Stimulated activated CD4-positive, alpha-beta T cell treated with anti-CD3 and anti-CD28 coated beads, Interleukin-2, amount 100 ng/mL, for 24 hours (primary cell): Measurements from ENCODE around the gene KDM4B.
"Not testable (repeated sequence)": the region's sequence is repeated elsewhere in the genome, so short reads cannot be mapped to it uniquely, and the experiment has no call there.

ENCODE experiments used
- DNase-seq, 2 donors: peaks; one replicate each; pipeline ENCODE4 v3.0.0-alpha.2; 2020

The KDM4B gene

DNA sequence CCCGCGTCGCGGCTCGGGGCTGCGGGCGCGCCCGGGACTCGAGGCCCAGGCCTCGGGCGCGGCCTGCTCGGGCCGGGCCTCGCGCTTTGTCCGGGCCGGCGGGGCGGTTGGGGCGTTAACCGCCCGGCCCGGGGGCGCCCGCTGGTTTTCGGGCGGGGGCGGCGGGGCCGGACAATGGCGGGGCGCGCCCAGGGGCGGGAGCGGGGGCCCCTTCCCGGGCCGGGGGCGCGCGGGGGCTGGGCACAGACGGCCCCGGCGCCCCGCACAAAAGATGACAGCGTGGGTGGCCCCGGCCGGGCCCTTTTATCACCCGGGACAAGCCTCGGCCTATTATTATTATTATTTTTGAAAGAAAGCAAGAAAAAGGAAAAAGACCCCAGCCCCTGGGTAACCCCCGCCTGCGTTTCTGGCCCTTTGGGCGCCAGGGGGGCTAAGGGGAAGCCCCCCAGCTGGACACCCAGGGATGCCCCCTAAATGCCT lies 419 bp downstream of the KDM4B start:
- DNase-seq, result no peak

DNA sequence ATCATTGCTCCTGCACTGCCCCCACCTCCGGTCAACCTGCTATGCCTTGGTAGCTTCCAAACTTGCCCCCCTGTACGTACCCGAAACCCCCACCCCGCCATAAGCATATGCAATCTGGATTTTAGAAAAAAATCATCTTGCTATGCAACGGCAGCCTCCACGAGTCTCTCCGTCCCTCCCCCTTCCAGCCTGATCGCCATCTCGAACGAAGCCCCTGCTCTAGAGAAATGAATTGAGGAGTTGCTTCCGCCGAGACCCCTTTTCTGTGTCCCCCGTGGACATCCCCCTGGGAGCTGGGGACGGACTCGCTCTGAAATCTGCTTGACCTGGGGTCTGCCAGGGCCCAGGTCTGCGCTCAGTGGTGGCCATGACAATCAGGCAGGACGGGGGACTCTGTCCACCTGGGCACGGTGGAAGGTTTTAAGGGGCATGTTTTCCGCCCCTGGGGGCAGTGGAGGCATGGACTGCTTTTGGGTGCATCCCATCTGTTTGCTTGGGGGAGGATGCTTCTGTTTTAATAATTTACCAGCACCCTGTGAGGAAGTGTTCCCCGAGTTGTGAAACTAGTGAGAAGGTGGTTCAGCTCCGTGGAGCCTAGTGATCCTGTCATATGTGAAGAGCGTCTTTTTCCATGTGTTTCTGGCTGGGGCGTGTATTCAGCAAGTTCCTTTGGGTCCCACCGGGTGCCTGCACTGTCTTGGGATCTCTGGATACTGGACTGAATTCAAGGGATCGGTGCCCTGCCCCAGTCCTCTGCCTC lies 1.0 kb downstream of the KDM4B start:
- DNase-seq, result peak in 1 of 2 donors; percentile 14

DNA sequence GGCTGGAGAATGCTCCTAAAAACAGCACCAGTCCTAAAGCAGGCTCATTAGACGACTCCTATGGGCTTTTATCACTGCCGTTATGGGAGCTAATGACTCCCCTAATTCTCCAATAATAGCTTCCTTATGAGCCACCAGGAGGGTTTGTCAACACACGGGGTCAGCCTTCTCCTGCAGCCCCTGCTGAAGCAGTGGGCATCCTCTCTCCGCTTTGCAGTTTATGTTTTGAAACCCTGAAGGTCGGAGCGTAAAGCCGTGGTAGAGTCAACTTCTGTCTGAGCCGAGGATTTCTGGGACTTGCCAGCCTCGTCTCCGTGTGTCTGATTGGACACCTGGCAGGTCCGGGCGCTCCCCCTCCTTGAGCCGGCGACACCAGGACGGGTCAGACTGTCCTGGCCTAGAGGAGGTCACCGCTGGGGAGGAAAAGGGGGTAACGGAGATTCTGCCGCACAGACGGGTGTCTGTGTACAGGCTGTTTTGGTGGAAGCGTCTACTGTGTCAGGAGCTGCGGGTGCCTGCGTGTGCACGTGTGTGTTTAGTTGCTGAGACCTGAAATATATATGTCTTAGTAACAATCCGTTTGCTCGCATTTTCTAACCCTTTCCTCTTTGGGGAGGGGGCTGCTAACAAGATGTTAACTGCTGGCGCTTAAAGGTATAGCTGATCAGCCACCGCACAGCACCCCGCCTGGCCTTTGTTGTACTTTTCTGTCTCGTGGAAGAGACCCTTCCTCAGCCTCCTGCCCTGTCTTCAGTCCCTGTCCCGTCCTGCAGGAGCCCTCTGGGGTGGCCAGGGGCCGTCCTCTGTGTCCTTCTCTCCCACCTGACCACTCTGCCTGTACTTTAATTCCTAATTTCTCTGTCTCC lies 1.9 kb downstream of the KDM4B start:
- peak in 1 of 2 donors; percentile 14 for DNase-seq

DNA sequence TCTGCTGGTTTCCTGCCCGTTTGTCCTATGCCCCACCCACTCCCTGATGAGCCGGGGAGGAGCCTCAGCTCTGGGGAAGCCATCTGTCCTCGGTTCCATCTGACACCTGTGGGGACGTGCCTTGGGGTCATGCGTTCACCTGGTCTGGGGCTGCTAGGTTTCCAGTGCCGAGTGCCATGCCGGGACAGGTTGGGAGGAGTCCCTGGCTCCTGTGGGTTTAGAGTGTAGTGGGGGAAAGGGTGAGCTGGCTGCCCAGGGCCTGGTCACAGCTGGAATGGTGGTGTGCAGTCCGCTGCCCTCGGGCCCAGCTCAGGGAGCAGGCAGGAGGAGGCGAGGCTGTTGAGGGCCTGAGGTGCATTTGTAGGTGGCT lies 2.5 kb downstream of the KDM4B start:
- peak in 1 of 2 donors; percentile 50 for DNase-seq

DNA sequence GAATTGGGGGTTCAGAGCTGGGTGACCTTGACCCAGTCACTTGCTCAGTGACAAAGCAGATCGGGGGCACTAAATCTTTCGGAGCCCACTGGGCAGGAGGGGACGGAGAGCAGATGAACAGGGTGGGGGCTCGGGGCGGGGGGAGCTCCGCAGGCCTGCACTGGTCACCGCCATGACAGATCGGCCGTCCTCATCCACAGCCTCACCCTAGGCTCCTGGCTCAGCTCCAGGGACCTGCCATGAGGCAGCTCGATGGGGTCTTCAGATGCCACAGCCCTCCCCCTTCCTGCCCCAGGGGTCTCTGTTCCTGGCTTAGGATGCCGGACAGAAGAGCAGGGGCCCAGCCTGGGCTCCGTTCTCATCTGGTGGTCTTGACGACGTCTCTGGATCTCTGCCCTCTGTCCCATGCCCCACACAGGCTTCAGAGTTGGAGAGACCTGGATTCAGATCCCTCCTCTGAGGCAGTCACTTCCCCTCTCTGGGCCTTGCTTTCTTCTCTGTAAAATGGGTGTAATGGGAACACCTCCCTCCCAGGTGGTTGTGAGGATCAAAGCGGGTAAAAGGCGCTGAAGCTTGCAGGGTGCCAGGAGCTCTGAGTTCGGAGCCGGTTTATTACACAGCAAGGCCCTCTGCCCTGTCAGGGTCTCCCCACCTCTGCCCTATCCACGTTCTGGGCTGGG lies 3.0 kb downstream of the KDM4B start:
- no peak for DNase-seq

DNA sequence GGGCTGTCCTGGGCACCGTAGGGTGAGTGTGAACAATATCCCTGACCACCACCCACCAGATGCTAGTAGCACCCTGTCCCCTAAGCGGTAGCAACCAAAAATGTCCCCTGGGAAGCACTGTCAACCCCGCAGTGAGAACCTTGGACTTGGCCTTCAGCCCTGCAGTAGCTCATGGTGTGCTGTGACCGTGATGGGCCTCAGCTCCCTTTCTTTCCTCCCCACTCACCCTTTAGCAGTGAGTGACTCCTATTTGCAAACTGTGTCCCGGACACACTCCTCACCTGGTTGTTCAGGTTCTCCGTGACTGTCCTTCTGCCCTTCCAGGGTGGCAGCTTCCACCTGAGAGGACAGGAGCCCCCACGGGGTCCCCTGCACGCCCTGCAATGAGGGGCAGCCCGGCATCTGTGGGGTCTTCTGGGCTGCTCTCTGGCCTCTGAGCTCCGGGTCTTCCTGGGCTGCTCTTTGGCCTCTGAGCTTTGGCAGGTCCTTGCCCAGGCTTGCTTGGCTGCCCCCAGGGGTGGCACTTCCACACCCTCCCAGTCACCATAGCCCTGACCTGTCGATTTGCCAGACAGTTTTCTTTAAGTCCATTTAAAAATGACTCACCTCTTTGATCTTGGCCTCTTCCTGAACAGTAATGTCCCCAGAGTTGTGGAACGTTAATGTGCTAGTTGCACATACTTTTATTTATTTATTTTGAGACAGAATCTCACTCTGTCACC lies 3.8 kb downstream of the KDM4B start:
- DNase-seq, result no peak

DNA sequence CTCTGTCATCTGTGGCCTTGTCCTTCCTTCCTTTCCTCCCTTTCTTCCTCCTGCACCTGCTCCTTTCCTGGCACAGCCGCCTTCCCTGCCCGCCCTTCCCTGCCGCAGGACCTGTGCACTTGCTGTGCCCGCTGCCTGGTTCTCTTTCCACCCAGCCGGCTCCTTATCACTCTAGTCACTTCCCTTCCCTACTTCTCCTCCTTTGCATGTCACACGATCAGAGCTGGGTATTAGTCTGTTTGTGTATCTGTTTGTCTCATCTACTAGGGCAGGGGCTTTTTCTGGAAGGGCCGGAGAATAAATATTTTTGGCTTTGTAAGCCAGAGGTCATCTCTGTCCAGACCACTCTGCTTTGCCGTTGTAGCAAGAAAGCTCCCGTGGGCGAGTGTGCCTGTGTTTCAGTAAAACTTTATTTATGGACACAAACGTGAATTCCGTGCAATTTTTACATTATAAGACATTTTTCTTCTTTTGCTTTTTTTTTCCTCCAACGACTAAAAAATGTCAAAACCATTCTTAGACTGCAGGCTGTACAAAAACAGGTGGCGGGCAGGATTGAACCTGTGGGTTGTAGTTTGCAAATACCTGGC lies 6.1 kb downstream of the KDM4B start:
- no peak for DNase-seq

DNA sequence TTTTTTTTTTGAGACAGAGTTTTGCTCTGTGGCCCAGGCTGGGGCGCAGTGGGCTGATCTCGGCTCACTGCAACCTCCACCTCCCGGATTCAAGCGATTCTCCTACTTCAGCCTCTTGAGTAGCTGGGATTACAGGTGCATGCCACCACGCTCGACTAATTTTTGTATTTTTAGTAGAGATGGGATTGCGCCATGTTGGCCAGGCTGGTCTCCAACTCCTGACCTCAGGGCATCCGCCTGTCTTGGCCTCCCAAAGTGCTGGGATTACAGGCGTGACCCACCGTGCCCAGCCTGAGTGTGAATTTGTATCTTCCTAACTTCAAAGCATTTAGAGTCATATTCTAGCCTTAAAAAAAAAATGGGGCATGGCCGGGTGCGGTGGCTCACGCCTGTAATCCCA lies 6.7 kb downstream of the KDM4B start:
- not testable (repeated sequence) for DNase-seq

DNA sequence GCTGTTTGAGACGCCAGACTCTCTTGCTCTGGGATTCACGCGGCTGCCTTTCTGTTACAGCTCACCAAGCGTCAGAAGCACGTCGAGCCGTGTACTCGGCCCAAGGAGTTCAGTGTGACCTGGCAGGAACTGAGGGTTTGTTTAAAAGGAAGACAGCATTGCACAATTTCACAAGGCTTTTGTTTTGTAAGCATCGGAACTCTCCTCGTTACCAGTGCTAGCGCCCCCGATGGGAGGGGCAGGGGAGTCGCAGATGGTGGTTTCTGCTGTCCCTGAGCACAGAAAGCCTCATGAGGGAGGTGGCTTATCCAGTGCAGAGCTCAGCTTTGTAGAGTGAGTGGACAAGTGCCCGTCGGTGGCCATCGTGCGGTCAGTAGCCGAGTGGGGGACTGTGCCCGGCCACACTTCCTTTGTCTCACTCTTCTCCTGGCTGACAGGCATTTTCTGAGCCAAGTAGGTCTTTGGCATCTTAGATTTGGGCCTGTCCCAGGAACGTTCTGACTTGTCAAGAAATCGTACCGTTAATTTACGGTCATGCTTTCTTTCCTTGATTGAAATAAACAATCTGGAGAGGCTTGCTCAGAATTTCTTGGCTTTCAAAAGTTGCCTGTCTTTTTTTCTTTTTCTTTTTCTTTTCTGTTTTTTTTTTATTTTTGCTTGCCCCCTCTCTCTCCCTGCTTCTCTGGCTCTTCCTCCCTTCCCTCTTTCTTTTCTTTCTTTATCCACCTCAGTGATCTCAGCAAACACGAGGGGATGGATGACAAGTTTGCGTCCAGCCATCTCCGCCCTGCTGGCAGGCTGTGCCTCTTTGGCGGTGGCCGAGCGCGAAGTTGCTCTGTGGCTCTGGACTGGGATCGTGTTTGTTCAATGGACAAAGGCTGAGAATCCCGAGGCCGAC lies 7.7 kb downstream of the KDM4B start:
- no peak for DNase-seq

DNA sequence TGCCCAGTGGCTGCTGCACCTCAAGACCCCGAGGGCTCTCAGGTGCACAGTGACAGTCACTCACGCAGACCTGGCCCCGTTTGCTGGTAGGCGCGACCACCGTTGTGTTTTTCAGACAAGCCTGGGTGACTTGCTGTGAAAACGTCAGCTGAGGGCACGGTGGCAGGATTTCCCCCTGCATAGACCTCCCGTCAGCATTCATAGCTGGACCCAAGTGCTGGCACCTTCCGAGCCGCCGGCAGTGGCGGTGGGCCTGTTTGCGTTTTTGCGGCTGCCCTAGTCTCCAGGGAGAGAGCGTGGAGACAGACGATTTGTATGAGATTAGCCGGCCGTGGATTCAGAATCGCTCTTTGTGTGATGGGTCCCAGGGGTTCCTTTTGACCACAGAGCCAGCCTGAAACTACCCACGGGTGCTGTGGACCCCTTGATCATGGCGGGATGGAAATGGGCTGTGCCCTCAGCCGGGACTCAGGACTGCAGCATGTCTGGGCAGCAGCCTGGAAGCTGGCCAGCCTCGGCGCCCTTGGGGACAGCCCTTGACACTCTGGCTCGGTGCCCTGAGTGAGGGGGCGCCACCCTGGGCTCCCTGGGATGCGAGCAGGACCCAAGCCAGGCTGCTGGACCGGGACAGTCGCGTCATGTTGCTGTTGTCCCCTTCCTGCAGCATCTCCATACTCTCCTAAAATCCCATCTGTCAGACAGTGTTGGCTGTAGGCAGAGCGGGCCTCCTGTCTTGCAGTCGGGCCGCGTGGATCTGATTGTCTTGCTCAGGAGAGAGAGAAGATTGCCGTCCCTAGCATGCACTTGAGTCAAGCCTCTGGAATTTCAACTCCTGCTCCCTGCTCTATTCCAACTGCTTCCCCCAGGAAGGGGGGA lies 8.6 kb downstream of the KDM4B start:
- no peak for DNase-seq

DNA sequence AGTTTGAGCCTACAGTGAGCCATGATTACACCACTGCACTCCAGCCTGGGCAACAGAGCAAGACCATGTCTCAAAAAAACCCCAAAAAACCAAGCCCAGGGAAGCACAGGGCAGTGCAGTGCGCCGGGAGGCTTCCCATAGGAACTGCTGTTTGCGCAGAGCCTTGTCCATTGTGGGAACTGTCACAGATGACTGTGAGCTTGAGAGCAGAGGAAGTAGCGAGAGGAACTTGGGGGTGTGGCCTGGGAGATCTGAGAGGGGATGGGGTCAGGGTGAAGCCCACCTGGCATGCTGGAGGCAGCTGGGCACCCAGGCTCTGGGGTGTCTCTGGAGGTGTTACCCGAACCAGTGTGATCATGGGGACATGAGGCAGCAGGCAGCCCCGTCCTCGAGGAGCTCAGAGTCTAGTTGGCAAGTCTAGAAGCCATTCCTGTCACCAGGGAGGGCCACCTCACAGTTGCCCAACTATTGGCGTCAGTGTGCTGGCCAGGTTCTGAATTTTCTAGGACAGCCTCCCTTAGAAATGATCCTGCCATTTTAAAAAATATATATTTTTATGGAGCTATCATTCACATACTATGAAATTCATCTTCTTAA lies 10.4 kb downstream of the KDM4B start:
- DNase-seq, result no peak

DNA sequence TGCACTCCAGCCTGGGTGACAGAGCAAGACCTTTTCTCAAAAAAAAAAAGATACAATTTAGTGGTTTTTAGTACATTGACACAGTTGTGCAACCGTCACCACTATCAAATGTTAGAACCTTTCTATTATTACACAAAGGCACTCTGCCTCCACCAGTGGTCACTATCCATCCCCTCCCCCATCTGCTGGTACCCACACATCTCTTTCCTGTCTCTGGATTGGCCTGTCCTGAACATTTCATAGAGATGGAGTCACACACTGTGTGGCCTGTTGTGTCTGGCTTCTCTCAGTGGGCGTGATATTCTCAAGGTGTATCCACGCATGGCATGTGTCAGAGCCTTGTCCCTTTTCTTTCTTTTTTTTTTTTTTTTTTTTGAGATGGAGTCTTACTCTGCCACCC lies 11.2 kb downstream of the KDM4B start:
- no peak for DNase-seq

DNA sequence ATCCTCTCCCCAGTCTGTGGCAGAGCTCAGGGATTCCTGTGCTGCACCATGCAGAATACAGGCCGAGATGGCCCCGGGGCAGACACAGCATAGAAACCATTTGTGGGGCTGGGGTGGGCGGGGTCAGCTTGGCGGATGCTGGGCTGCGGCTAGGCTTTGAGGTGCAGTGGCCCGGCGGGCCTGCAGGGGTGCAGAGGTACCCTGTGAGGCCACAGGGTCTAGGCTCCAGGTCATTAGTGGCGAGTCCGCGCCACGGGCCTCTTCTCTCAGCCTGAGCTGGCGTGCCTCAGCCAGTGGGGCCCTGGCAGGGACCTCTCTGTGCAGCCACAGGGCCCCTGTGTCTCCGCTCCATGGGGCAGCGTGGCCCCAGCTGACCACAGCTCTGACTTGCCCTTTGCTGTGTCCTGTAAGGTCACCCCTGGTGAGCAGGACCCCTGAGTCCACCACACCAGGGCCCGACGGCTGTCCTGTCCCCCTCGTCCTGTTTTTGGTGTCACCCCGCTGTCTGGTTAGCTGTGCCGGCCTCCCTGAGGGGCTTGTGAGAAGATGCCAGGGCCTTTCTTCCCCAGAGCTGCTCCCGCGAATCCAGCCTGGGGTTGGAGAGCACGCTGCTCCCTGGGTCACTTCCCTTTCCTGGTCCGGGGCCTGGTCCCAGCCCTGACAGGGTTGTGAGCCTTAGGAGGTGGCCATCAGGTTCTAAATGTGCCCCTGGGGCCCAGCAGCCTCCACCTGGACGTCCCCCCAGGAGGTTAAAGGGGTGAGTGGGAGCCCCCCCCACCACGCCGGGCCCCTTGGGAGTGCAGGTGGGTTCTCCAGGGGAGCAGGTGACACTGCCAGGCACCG lies 12.1 kb downstream of the KDM4B start:
- no peak for DNase-seq

DNA sequence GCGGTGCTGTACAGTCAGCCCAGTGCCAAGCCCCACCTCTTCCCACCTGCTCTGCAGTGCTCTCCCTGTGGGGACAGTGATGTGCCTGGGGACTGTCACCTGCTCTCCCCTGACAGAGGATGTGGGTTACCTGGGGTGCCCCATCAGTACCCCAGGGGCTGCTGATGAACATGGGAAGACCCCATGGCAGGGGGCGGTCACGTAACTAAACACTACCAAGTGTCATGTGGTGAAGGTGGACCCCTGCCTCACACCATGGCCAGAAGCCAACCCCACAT lies 12.7 kb downstream of the KDM4B start:
- no peak for DNase-seq

DNA sequence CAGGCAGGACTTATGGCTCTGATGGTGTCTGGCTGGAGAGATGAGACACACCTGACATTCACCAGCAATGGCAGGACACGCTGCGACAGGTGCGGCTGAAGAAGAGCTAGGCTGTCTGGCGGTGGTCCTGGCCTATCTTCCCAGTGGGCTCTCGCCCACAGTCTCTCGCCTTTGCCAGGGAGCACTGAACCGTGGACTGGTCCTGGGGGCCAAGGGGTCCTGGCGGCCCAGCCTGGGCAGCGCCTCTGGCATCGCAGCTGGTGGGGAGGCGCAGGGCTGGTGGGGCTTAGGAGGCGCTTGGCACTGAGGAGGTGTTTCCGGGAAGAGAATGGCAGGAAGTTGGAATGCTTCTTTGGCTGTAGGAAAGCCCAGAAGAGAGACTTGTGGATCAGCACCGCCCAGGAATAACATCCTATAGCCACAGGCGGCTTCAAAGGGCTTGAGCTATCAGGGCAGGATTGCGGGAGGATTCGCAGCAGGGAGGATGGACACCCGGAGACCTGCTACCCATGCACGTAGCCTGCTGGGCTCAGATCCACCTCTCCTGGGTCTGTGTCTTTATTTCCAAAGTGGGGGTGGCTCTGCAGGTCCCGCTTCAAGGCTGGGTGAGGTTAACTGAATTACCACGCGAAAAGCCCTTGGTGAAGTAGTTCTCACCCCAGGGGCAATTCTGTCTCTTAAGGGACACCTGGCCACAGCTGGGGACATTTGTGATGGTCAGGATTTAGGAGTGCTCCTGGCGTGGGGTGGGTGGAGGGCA lies 14.6 kb downstream of the KDM4B start:
- no peak for DNase-seq

DNA sequence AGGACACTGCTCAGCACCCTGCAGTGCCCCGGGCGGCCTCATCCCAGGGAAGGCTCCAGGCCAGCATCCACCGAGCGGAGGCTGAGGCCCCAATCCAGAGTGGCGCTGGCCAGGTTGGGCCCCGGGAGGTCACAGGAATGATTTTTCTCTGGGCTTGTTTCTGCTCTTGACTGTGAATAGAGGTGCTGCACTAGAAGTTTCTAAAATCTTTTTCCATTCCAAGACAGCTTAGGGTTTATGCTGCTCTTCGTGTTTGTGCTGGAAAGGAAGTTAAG lies 15.1 kb downstream of the KDM4B start:
- no peak for DNase-seq

DNA sequence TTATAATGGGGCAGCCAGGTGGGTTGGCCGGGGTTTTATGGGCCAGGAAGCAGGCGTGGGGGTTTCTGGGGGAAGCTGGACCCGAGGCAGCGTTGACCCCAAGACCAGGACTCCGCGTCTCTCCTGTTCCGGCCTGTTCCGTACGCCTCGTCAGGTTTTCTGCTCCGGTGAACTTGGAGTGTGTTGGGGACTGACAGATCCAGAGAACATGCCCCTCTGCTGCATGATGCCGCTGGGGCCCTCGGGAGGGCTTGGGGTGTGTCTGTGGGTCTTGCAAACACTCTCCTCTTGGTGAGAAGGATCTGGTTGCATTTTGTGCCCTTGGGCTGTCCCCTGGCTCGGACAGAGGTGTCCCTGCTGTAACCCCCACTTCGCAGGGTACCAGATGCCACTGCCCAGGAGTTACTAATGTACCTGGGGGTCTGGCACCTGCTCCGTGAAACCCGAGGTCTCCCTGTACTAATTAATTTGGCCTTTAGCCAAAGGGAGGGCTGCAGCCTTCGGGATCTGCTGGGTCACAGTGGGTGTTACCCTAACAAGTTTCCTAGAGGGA lies 15.6 kb downstream of the KDM4B start:
- no peak for DNase-seq

DNA sequence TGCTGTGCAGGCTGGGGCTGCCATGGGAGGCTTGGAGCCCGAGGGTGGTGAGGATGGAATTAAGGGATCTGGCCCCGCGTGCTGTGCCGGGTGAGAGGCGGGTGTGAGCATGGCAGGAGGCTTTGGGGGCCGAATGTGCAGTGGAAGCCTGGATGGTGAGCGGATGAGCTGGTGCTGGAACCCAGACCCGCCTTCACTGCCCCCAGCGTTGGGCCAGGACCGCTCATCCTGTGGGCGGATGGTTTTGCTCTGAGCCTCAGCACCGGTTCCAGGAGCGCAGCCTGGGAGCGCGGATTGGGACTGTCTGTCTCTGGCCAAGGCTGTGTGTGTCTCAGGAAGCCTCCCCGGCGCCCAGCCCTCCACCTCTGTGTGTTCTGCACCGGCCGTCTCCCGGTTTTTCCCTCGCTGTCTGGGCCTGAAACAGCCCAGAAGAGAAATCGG lies 16.7 kb downstream of the KDM4B start:
- no peak for DNase-seq
